NCI-H146 treated with DMSO at 0.1 percent for 48 hours (cell line): ENCODE measurements around the gene KLHDC1.
"Not testable (repeated sequence)": the region's sequence is repeated elsewhere in the genome, so short reads cannot be mapped to it uniquely, and the experiment has no call there.

Experiments
- DNase-seq: peaks from one replicate; lab custom pipeline; 2025; ENCODE audit not compliant: unreplicated experiment; lab: John Stamatoyannopoulos, UW

KLHDC1 gene, protein sequence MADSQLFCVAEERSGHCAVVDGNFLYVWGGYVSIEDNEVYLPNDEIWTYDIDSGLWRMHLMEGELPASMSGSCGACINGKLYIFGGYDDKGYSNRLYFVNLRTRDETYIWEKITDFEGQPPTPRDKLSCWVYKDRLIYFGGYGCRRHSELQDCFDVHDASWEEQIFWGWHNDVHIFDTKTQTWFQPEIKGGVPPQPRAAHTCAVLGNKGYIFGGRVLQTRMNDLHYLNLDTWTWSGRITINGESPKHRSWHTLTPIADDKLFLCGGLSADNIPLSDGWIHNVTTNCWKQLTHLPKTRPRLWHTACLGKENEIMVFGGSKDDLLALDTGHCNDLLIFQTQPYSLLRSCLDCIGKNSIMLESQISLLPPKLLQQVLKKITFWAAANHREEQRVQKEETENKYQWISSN

GRCh38 chr14:49692811-49693734, at the start of gene KLHDC1:
TSS of gene KLHDC1 (plus strand) at chr14:49693120. CDS start at chr14:49693195, 75 bp downstream.
- DNase-seq = peak; percentile 46

DNA sequence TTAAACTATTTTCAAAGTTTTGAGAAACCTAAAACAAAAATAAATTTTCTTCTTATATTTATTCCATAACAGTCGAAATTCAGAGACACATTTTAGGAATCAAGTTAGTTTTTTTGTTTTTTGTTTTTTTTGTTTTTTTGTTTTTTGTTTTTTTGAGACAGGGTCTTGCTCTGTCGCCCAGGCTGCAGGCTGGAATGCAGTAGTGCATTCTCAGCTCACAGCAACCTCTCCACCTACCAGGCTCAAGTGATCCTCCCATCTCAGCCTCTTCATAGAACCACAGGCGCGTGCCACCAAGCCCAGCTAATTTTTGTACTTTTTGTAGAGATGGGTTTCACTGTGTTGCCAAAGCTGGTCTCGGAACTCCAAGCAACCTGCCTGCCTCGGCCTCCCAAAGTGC, 39.4 kb upstream of the KLHDC1 start:
- DNase-seq = no peak

DNA sequence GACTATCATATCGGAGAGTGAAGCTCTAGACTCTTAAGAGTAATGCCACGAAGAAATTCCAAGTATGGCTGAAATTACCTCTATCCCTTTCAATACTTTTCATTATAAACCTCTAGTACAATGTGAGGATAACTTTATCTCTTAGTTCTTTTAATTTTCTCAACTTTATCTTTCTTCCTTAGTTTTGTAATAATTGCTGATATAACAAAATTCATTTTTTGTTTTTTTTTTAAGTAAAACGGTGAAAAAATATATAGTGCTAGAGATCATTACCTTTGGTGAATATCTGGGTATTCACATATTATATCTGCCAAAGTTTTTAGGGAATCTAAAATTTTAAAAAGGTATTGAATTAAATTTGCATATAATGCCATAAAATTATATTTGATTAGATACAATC, 38.4 kb upstream of the KLHDC1 start:
- DNase-seq = no peak

GRCh38 chr14:49657500-49657899, 35.4 kb upstream of the KLHDC1 start:
- DNase-seq = not testable (repeated sequence)

DNA sequence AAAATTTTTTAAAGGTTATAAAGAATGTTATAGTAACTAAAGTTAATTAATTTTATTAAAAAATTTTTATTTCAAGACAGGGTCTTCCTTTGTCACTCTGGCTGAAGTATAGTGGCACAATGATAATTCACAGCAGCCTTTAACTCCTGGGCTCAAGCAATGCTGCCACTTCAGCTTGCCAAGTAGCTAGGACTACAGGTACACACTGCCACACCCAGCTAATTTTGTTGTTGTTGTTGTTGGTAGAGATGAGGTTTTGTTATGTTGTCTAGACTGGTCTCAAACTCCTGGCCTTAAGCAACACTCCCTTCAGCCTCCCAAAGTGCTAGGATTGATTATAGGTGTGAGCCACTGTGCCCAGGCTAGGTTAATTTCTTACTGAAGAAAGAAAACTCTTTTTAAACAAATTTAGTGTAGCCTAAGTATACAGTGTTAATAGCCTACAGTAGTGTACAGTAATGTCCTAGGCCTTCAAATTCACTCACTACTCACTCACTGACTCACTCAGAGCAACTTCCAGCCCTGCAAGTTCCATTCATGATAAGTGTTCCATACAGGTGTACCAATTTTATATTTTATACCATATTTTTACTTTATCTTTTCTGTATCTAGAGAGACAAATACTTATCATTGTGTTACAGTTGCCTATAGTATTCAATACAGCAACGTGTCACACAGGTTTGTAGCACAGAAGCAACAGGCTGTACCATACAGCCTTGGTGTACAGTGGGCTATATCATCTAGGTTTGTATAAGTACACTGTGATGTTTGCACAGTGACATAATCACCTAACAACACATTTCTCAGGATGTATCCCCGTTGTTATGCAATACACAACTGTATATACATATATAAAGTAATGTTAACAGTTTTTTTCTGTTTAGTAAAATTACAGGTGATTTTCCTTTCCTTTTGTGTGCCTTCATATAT, 33.1 kb upstream of the KLHDC1 start:
- DNase-seq = no peak

DNA sequence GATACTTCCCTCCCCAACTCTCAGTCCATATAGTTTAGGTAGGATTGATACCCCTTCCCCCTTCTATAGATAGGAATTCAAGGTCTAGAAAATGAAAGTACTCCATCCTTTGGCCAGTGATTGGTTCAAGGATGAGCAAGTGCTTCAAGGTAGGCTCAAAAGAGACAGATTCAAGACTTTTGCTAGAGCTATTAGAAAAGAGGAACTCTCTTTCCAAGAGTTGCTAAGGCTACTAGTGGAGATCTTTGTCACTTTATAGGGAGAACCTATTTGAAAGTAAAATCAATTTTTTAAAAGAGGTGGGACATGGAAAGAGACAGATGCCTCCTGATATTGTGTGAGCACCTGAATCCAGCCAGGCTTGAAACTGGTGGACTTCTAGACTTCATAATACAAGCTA, 22.4 kb upstream of the KLHDC1 start:
- DNase-seq = no peak

DNA sequence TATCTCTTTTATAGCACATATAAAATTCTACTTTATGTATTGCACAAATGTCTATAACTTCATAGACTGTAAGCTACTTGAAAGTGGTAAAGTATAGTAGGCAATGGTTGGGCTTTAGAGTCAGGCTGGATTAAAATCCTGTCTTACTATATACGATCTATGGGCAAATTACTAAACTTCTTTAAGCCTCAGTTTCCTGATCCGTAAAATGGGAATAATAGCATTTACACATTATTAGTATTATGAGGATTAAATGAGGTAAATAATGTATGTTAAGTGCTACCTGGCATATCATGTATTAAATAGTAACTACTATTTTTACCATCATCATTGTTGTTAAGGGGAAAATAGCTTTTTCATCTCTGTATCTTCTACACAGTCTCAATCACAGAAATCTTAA, 19.3 kb upstream of the KLHDC1 start:
- no peak for DNase-seq

- no peak for DNase-seq
Measured at GRCh38 chr14:49677643-49678042, 15.3 kb upstream of the KLHDC1 start.

DNA sequence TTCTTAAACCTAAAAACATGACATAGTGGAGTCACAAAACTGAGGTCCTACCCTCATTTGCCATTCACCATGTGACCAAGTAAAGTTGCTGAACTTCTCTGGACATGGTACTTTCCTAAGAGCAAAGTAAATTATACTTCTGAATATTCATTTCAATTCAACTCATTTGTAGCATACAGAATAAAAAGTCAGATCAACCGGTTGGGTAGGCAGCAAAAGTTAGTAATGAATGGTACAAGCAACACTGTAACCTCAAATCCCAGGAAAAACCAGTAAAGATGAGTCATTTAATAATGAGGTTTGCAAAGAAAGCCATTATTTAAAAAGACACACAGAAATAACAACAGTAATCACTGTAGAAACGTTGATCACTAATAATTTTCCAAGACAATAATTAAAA, 13.6 kb upstream of the KLHDC1 start:
- DNase-seq = no peak

- DNase-seq = no peak
Measured at GRCh38 chr14:49686425-49686824, 6.5 kb upstream of the KLHDC1 start.

- DNase-seq = peak; percentile 49
Measured at GRCh38 chr14:49687942-49688700, 4.8 kb upstream of the KLHDC1 start, which contains the start of gene POLE2. TSS of gene POLE2 (minus strand) at chr14:49688214. CDS start at chr14:49688203, 11 bp downstream.

DNA sequence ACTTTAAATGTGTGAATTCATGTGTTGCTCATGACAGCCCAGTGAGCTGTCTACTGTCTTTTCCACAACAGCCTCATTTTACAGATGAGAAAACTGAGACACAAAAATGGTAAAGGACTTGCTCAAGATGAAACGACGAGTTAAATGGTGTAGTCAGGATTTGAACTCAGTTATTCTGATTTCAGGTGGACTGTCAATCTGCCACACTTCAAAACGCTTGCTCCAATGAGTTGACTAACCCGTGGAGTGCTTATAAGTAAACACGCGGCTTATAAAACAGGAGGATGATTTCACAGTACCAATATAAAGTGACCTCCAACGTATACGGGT, 4.3 kb upstream of the KLHDC1 start:
- DNase-seq = no peak

- DNase-seq = no peak
Measured at GRCh38 chr14:49691031-49691430, 1.9 kb upstream of the KLHDC1 start.

- DNase-seq = no peak
Measured at GRCh38 chr14:49692193-49692757, 645 bp upstream of the KLHDC1 start.

DNA sequence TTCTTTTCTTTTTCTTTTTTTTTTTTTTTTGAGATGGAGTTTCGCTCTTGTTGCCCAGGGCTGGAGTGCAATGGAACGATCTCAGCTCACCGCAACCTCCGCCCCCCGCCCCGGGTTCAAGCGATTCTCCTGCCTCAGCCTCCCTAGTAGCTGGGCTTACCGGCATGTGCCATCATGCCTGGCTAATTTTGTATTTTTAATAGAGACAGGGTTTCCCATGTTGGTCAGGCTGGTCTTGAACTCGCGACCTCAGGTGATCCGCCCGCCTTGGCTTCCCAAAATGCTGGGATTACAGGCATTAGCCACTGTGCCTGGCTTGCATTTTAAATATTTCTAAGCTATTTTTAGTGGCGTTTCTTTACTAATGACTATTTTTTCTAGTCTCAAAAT, 810 bp downstream of the KLHDC1 start:
- DNase-seq = not testable (repeated sequence)

DNA sequence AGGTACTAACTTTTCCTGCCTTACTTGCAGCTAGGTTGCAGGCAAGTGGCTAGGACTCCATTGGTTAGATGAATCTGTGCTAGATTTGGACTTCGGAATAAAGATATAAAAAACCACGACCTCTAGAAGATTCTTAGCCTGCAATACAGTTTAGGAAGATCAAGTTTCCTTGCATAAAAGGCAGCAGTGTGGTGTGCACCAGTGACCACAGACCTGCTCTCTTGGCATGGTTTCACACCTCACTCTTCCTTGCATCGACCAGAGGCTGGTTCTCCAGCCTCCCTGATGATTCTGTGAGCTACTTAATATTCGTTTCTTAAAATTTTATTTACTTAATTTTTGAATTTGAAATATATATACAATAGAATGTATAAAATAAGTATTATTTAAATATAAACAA, 9.8 kb downstream of the KLHDC1 start:
- DNase-seq = no peak

- no peak for DNase-seq
Measured at GRCh38 chr14:49703965-49704364, 11.0 kb downstream of the KLHDC1 start.

DNA sequence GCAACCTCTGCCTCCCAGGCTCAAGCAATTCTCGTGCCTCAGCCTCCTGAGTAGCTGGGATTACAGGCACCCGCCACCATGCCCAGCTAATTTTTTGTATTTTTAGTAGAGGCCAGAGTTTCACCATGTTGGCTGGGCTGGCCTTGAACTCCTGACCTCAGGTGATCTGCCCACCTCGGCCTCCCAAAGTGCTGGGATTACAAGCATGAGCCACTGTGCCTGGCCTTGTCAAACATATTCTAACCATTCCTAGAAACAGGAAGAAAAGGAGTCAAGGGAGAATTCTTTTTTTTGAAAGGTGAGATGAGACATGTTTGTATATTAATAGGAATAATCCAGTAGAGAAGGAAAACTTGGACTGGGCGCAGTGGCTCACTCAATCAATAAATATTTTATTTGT, 11.6 kb downstream of the KLHDC1 start:
- not testable (repeated sequence) for DNase-seq

DNA sequence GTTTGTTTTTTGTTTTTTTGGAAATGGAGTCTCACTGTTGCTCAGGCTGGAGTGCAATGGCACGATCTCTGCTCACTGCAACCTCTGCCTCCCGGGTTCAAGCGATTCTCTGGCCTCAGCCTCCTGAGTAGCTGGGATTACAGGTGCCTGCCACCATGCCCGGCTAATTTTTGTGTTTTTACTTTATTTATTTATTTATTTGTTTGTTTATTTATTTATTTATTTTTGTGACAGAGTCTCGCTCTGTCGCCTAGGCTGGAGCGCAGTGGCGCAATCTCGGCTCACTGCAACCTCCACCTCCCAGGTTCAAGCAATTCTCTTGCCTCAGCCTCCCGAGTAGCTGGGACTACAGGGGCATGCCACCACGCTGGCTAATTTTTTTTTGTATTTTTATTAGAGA, 18.1 kb downstream of the KLHDC1 start:
- DNase-seq = not testable (repeated sequence)

GRCh38 chr14:49720744-49721143, 27.8 kb downstream of the KLHDC1 start:
- no peak for DNase-seq
